Activated T-helper 9 cell treated with anti-CD3 and anti-CD28 coated beads, Interleukin-2, amount 50 U/mL, for 16 hours (primary cell): Measurements from ENCODE around the gene LCN1.

Experiments used
- DNase-seq: peaks from one replicate; pipeline ENCODE4 v3.0.0-alpha.2; 2020; ENCODE audit warnings: low read depth

Gene LCN1

DNA sequence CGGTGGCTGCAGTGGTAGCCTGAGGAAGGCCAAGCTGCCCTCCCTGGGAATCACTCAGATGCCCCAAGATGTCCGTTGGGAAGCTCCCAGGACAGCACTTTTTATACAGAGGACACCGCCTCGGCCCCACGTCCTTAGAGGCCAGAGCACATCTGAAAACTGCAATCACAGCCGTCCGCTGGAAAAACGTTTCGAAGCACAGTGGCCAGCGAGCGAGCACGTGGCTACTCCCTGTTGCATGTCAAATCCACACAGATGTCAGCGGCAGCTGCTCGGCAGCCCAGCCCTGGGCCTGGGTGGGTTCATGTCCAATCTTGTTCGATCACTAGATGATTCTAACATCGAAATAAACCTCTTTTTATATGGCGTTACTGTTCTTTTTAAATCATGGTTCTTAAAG lies 32.7 kb upstream of the LCN1 start:
- no peak for DNase-seq

DNA sequence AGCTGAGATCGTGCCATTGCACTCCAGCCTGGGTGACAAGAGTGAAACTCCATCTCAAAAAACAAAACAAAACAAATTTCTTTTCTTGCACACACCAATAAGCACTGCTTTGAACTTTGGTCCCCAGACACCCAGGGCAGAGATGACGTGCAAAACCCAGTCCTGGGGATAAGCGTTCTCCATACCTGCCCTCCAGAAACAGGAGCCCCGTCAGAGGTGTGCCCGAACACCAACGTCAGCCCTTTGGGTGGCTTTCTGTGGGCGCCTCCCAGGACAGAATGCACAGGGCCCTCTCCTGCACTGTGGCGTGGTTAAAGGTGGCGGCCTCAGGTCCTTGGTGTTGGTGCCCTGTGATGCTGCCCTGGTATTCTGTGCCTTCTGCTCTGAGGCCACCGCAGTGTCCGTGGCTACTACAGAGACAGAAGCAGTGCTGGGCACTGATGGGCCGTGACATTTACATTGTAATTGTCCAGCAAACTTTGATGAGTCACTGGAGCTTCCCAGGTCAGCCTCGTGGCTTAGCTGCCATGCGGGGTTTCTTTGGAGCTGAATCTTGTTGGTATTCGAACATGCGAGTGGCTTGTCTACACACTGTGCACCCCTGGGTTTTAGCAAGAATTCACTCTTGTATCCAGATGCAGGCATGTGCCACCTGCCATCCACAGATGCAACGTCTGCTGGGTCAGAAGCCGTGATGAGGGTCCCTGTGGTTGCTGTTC lies 31.9 kb upstream of the LCN1 start:
- no peak for DNase-seq

DNA sequence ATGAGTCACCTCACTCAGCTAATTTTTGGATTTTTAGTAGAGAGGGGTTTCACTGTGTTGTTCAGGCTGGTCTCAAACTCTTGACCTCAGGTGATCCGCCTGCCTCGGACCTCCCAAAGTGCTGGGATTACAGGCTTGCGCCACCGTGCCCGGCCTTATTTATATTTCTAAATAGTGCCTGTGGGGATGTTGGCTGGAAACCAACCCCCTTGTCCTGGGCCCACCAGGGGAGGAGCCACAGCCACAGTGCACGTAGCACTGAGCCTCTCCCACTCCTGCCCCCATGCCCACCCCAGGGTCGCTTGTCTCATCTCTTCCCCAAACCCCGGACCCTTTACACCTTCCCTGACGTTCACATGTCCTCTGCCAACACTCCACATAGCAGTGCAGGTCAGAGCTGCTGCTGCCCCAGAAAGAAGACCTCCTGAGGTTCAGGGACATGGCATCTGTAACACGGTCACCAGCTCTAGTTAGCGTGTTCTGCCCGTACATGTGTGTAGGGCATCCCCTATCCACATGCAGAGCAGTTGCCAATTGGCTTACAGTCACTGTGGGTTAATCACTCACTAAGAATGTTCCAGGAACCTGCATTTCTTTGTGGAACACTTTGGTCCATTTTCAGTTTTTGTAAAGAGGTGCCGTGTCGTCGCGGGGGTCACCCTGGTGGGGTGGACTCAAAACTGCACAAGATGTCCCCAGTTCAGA lies 30.9 kb upstream of the LCN1 start:
- no peak for DNase-seq

DNA sequence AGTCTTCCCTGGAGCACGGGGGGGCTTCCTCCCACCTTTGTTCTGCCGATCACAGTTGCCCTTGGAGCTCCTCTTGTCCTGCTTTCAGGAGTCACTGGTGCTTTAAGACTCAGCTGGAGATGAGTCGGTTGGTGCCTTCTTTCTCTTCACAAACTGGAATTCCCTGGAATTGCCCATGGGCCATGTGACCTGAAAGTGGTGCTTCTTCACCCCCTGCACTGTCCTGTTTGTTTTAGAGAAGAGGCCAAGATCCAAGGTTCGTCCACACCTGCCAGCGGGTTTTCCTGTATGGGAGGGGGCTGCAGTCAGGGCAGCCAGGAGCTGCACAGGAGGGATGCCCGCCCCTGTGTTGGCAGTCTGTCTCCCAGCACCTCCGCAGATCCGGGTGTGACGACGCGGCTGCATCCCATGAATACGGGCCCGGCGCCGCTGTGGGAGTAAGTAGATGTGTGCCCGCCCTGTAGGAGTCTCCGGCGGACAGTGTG lies 30.2 kb upstream of the LCN1 start:
- no peak for DNase-seq

DNA sequence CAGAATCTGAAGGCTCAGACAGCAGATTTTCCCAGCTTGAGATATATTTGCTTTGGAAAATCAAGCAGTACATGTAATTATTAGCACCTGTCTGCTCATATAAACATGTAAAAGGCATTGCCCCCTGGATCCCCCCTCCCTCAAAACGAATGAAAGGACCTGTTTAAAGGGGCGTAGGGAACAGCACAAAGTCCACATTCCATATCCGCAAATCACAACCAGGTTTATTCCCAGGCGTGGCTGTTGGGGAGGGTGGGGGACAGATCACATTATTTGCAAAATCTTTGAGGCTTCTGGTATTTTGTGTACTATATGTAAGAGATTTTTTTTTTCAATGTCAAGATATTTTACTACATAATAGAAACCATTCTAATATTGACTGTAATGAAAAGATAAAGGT lies 29.5 kb upstream of the LCN1 start:
- no peak for DNase-seq

DNA sequence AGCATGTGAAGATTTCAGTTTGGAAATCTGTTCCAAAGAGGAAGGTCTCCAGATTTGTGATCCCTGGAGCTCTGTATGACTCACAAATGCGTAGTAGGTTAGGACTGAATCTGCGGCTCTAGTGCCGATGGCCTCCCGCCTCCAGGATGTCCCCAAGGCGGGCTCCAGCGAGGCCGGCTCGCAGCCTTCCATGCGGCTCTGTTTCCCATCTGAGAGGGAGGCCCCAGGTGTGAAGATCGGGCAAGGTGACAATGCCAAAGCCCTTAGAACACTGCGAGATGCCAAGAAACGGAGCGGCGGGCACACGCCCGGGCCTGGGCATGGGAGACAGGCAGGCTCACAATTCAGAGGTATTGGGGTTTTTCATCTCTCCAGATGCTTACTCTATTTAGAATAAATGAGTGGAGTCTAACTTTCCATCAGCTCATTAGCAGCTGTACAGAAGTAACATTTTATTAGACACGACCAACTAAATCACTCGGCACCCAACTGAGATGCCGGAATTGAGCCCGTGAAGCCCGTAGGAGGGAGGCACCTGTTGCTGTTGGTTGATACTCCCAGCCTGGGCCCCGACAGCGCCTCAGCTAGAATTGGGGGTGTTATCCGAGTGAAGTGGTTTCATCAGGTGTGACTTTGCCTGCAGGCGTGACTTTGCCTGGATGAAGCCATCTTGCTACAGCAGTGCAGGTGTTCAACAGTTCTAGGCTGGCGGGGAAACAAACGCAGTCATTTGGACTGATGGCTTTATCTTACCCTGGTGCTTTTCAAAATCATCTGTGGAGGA lies 28.2 kb upstream of the LCN1 start:
- DNase-seq = no peak

DNA sequence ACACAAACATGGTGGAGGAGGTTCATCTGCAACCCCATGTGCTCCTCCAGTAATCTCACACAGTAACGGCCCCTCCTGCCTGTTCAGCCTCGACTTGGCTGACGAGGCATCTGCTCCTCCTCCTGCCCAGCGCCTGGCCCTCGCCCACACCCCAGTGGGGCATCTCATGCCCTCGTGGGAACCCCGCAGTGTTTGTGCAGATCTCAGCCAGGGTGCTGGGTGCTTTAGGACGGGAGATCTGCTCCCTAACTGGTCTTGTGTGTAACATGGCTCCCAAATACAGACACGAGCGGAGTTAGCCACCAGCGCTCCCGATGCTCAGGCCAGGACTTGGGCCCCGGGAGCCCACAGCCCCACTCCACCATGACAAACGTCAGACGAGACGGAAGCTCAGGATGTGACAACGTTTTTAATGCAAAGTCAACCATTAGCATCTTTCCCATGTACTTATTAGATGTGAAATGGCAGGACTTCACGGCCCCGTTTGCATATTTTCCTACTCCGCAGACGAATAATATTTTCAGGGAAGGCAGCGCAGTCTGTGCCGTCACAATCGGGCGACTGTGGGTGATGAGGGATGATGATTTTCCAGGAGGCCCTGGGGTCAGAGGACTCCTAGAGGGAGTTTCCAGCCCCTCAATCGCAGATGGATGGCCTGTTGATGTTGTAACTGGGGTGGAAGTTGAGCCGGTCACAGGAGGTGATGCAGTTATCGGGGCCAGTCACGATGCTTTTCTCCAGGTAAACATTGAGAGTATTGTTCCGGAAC lies 26.3 kb upstream of the LCN1 start:
- no peak for DNase-seq

DNA sequence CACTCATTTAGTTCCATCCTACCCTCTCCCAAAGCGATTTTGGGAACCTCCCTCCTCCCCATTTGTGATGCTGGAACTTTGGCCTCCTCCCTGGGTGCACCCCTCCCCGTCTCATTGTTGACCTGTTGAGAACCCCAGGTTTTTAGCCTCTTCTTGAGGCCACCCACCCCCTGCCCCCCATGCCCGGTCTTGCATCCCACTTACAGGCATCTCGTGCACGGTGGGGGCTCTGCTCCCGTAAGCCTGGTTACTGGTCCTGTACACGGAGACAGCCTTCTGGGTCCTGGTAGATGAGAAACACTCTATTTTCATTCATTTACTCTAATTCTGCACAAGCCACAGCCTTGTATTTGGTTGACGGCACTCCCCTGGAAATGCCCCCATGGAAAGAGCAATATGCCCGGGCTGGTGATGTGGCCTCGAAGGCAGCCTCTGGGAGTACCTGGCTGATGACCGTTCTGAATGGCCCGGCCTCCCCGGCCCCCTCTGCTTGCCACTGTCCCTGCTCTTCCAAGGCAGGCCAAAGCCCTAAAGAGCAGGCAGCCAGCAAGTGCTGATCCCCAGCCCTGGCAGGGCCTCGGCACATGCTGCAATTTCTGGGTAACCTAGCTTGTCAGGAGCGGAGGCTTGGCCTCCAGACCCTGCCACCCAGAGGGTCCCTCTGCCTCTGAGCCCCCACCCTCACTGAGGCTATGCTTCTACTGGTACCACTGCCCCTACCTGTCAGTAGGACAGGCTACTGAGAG lies 22.7 kb upstream of the LCN1 start:
- DNase-seq = no peak

DNA sequence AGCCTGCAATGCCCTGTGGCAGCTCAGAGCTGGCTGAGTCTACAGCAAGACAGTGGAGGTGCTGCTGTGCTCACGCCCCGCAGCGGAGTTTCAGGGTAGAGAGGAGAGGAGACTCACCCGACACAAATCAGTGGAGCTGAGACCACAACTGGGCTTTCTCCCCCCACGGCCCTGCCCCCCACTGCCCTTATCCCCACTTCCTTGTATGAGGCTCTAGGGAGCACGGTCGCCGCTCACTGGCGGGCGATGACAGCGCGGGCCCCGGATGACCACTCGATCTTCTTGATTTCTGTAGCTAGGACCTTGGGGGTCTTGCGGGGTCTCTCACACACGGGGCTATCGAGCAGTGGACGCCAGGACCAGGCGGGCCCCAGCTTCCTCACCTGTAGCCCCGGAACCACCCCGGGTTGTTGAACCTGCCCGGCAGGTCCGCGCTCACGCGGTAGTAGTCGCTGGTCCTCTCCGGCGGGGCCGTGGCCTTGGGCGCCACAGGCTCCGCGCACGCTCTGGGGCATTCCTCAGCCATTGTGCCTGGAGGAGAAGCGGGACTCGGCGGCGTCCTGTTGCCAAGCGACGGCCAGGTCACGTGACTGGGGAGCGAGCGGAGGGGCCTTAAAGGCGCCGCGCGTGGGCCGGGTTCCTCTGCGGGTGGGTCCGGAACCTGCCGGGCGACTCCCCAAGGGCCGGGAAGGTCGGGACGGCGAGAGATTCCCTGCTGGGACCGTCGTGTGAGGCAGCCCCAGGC lies 21.7 kb upstream of the LCN1 start:
- peak; percentile 84 for DNase-seq

DNA sequence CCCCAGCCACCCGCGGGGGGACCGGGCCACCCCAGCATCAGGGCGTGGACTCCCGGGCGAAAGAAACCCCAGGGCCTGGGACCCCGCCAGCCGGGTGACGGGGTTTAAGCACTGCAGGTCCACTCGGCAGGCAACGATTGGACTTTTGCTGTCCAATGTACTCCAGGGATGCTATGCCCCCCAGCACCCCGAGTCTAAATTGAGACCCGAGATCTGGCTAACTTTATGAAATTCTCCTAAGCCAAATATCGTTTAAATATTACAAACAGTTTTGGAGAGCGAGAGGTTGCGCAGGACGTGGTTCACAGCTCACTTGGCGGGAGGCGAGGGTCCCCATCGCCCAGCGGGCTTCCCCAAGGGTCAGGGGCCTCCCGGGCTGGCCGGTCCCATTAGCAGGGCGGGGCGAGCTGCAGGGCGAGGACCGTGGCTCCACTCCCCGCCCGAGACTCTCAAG lies 21.1 kb upstream of the LCN1 start:
- no peak for DNase-seq

DNA sequence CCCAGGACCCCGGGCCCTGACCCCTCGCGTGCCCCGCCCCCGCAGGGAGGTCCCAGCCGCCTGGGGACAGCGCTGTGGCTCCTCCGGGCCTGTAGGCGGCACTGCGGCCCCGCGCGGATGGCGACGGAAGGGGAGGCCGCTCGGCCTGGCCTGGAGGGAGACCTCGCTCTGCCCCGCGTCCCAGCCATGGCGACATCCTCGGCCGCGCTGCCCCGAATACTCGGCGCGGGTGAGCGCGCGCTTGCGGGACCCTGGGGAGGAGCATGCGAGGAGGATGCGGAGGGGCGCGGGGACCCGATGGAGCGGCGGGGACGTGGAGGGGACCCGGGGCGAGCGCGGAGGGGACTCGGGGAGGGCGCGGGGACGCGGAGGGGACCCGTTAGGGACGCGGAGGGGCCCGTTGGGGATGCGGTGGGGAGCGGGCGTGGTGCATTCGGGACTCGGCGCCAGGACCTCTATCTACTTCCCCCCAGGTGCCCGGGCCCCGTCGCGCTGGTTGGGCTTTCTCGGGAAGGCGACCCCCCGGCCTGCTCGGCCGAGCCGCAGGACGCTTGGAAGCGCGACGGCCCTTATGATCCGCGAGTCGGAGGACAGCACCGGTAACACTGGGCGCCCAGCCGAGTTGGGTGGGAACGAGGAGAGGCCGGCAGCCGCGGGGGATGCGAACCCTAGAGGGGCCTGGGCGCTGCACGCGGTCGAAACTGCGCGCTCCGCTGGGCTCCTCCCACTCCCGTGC lies 20.5 kb upstream of the LCN1 start, which contains the start of gene MRPS2:
MRPS2 (plus strand) TSS at position 158 of the 736 bp plus-strand sequence; CDS start at position 187, 29 bp downstream.
- DNase-seq = peak; percentile 82

DNA sequence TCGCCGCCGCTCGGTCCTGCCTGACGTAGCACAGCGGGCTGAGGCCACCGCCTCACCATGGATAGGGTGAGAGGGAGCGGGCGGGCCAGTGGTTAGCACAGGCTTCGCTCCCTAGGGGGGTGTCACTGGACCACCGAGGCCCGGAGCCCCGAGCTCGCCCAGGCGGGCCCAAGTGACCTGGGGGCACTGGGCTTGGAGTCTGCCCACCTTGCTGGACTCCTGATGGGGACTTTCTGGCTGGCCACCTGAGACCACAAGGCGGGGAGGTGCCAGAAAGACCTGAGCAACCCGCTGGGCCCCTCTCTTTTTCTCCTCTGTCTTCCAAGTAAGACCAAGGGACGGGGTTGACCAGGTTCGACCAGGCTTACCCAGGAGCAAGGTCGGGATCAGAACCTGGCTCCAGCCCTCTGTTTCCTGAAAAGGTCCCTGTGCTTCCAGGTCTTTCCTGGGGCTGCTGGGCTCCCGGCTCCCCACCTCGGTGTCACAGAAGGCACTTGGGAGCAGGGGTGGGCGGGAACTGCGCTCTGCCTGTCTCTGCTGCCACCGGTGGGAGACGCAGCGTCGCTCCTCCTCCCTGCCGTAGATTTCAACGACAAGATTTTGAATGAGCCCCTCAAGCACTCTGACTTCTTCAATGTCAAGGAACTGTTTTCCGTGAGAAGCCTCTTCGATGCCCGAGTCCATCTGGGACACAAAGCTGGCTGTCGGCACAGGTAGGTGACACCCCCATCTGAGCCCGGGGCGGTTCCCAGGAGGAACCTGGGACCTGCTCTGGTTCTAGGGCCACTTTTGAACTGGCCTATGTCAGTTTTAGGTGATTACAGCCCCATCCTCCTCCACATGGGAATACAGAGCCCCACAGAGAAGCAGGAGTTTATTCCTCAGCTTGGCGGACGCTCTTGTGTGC lies 19.7 kb upstream of the LCN1 start:
- no peak for DNase-seq

DNA sequence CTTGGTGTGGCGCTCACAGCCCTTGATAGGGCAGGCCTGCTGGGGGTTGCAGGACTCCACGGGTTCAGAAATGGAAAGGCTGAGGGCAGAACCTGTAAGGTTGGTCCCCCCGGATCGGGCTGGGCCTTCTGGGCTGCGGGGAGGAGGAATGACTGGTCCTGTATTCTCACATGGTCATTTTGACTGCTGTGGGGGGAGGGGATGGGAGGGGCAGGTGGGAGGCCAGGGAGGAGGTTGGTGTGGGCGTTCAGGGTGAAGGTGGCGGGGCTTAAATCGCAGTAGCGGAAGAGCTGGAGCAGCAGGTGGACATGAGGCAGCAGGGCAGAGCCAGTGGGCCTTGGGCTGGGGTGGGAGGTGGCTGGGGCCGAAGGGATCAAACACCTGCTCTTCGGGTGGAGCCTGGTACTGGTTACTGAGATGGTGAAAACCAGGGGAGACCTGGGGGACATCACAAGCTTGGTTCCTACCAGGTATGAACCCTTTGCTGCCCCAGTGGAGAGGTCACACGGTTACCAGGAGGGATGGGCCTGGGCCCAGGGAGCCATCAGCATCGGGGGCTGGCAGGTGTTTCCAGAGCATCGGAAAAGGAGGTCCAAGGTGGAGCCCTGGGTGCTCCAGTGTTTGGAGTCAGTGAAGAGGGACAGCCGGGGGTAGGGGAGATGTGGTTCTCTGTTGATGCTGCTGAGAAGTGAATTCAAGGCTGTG lies 18.9 kb upstream of the LCN1 start:
- no peak for DNase-seq

DNA sequence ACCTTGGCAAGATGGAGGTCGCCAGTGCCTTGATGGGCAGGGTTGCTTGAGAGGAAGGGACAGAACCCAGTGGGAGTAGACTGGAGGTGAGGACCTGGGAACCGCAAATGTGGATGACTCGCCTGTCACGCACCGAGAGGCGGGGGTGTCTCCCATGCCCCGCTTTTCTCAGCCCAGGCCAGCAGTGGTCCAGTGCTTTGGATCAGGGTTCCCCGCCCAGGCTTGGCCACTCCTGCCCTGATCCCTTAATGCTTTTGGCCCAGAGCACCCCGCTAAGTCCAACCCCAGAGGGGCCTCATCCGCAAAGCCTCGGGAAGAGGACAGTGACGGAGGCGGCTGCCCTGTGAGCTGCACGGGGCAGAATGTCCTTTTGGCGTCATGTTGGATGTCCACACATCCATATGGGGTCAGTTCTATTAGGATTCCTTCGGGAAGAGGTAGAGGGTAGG lies 18.3 kb upstream of the LCN1 start:
- DNase-seq = no peak

DNA sequence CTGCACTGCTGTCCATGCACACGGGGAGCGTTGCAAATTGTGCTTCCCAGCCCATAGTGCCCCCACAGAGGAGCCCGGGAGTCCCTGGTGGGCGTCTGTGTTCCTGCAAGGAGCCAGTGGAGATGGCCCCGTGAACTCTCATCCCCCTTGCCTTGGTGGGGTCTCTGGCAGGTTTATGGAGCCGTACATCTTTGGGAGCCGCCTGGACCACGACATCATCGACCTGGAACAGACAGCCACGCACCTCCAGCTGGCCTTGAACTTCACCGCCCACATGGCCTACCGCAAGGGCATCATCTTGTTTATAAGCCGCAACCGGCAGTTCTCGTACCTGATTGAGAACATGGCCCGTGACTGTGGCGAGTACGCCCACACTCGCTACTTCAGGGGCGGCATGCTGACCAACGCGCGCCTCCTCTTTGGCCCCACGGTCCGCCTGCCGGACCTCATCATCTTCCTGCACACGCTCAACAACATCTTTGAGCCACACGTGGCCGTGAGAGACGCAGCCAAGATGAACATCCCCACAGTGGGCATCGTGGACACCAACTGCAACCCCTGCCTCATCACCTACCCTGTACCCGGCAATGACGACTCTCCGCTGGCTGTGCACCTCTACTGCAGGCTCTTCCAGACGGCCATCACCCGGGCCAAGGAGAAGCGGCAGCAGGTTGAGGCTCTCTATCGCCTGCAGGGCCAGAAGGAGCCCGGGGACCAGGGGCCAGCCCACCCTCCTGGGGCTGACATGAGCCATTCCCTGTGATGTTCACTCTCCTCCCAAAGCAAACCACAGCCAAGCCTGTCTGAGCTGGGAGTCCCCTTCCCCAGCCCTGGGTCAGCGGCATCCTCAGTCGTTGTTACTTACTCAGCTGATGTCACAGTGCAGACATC lies 17.6 kb upstream of the LCN1 start:
- DNase-seq = no peak

DNA sequence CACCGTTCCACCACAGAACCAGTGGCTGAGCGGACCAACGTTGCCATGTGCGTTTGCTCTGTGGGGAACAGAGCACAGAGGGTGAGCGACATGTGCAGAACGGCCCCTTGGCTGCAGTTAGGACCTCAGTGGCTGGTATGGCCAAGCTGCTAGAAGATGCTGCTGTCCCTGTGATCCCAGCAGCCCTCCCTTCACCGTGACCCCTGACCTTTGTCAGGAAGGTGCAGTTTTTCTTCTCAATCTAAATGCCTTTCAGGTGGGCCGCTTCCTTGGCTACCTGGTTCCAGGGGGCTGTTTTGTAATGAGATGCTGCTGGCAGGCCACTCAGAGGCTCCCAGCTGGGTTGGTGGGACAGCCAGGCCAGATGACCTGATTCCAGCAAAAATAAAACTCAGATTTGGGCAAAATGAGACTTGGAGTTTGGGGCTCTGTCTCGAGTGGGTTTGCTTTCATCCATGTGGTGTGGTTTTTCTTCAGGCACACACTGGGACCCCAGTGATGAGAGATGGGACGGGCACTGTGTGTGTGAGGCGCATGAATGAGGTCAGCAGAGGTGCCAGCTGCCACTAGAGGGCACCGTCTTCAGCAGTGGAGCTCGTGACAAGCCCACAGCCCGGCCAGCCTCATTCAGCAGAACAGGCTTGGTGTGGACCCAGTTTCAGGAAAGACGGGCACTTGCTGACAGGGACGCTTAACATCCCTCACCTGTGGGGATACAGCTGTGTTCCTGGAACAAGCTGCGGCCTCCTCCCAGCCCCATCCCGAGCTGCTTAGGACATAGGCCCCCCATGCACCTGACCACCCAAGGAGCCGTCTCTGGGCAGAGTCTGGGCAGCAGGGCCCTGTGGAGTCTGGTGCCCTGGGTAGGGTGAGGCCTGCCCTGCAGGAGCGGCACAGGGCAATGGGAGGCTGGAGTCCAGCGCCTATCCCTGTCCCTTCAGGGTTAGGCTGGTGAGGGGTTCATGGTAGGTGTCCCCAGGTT lies 16.7 kb upstream of the LCN1 start:
- peak; percentile 31 for DNase-seq
